Activated CD4-positive, alpha-beta memory T cell treated with anti-CD3 and anti-CD28 coated beads for 36 hours (primary cell): ENCODE results near the gene MYEOV. TPM values are rescaled to one million over a fixed set of nuclear protein-coding genes. Genes with fewer than 3 reads are reported as not detected.
A peak's percentile ranks its signal among the peaks of the same experiment; 100 is the strongest.

ENCODE experiments used
- CTCF ChIA-PET: fragments of 350-600 bp; sonication (Branson Sonifier 250); formaldehyde crosslinking; loops from one replicate; lab custom pipeline; 2021; ENCODE audit warnings: antibody characterized with exemption, inconsistent platforms; lab: Charles Lee
- POLR2A ChIA-PET: fragments of 350-600 bp; sonication (Branson Sonifier 250); formaldehyde crosslinking; loops from one replicate; lab custom pipeline; 2021; ENCODE audit warnings: antibody characterized with exemption; lab: Charles Lee
- DNase-seq: peaks from one replicate; pipeline ENCODE4 v3.0.0-alpha.2; 2020
- H3K27ac Mint-ChIP-seq: one replicate; pipeline ENCODE4 v1.8.0; 2021; ENCODE audit warnings: mixed read lengths
- H3K27me3 Mint-ChIP-seq: one replicate; pipeline ENCODE4 v1.8.0; 2021; ENCODE audit warnings: mixed read lengths
- H3K36me3 Mint-ChIP-seq: one replicate; pipeline ENCODE4 v1.8.0; 2021; ENCODE audit warnings: mixed read lengths
- H3K4me1 Mint-ChIP-seq: one replicate; pipeline ENCODE4 v1.8.0; 2021; ENCODE audit warnings: low read depth, mixed read lengths
- H3K4me3 Mint-ChIP-seq: one replicate; pipeline ENCODE4 v1.8.0; 2021; ENCODE audit warnings: mild to moderate bottlenecking, mixed read lengths
- H3K9me3 Mint-ChIP-seq: one replicate; pipeline ENCODE4 v1.8.0; 2021; ENCODE audit warnings: mixed read lengths
- intact Hi-C: fragments of 100-400 bp; cut with micrococcal nuclease; formaldehyde crosslinking; loops from one replicate; pipeline ENCODE4 v1.15.1; 2023
- total RNA-seq, 2 experiments: library from RNA; stranded (reverse); gene quantifications; one replicate each; pipeline ENCODE4 v1.2.3, GENCODE V29; 2021

MYEOV gene
- total RNA-seq, 2 experiments from 2014 or later = 0.14 TPM; not detected in 1

DNA sequence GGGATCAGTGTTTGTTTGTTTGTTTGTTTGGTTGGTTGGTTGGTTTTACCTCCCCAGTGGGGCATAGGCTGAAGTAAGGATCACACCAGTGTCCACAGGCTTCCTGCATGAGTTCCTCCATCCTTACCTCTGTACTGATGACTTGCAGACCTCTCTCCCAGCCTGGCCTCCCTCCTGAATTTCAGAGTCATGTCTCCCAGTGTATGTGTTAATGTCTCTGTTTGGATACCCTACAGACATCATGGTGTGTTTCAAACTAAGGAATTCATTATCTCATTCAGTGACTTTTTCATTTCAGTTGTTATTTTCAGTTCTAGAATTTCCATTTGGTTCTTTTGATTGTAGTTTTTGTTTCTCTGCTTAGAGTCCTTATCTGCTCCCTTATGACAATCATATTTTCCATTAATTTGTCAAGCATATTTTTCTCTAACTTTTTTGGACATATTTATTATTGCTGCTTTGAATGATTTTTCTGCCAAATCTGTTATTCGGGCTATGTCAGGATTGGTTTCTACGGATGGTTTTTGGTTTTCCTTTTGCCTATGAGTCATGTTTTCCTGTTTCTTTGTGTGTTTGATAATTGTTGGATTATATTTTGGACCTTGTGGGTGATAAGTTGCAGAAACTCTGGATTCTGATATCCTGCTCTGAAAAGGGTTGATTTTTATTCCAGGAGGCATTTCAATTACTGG lies 23.6 kb downstream of the MYEOV start:
- CTCF ChIA-PET = interaction anchor here (0.6 kb wide), 1 partner anchor 25 kb away, joined by 3 read pairs; no protein-coding TSS in a partner anchor
- H3K4me1 Mint-ChIP-seq = peaks cover 12% of the 10 kb centered on the region
- H3K27ac Mint-ChIP-seq = no peak overlapping the region
- no peaks in the 10 kb centered on the region for H3K36me3 Mint-ChIP-seq
- intact Hi-C loops = no loop called here
- H3K4me3 Mint-ChIP-seq = no peak overlapping the region
- peaks cover 3% of the 10 kb centered on the region for H3K9me3 Mint-ChIP-seq
- DNase-seq = no peak
- POLR2A ChIA-PET = no interaction called here
- H3K27me3 Mint-ChIP-seq = no peaks in the 10 kb centered on the region

DNA sequence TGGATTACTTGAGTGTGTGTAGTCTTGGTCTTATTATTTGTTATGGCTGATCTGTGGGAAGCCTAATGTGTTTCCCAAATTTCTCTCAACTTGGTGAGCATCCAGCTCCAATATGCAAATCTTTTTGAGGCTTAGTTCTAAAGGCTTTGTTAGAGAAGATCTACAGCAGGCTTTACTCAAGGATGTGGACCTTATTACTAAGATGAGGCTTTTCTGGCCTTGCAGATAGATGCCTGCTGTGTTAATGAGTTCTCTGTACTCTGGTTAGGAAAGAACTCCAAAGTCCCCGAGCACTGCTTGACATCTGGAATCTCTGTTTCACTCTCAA lies 24.1 kb downstream of the MYEOV start:
- ChIA-PET CTCF (no interaction called here), POLR2A (no interaction called here)
- intact Hi-C loops = no loop called here
- no peak overlapping the region for H3K27ac Mint-ChIP-seq
- no peaks in the 10 kb centered on the region for H3K27me3 Mint-ChIP-seq
- DNase-seq = no peak
- peaks cover 3% of the 10 kb centered on the region for H3K9me3 Mint-ChIP-seq
- no peak overlapping the region for H3K4me3 Mint-ChIP-seq
- H3K36me3 Mint-ChIP-seq = no peaks in the 10 kb centered on the region
- H3K4me1 Mint-ChIP-seq = peaks cover 12% of the 10 kb centered on the region

DNA sequence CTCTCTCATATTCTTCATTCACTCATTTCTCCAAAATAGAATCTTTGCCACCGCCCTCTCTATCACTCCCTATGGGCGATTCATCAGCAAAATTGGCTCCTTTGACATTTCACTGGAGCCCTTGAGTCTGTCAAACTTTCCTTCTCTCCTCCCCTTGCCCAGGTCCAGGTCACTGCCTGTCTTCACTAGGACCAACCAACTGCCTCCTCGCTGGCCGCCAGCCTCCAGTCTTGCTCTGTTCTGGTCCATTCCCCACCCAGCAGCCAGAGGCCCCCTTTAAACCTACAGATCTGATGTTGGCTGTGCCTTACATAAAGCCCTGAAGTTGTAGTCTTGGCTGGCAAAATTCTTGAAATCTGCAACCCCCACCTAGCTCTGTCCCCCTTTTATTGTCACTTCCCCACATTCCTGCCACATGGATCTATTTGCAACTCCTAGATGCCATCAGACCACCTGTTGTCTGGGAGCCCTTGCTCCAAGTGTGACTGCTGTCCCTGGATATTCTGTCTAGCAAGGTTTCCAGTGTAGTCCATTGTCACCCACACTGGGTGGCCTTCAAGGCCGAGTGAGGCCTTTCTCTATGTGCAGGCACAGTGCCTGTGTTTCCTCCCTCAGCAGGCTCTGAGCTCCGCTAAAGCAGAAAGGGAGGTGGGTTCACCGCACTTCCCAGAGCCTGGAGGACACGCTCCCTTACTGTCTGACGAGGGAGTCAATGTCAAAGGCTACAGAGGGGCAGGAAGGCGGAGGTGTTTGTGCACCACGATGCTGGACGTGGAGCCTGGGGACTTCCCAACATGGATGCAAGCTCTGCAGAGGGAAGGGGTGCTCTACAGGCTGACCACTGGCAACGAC lies 25.5 kb downstream of the MYEOV start:
- CTCF ChIA-PET = no interaction called here
- no peak for DNase-seq
- POLR2A ChIA-PET = interaction anchor here (0.5 kb wide), 1 partner anchor 147 kb away, joined by 3 read pairs; no protein-coding TSS in a partner anchor
- Mint-ChIP-seq H3K4me3 (no peak overlapping the region), H3K36me3 (no peaks in the 10 kb centered on the region), H3K27me3 (no peaks in the 10 kb centered on the region), H3K4me1 (peaks cover 12% of the 10 kb centered on the region), H3K27ac (no peak overlapping the region), H3K9me3 (peaks cover 3% of the 10 kb centered on the region)
- intact Hi-C loops = no loop called here

DNA sequence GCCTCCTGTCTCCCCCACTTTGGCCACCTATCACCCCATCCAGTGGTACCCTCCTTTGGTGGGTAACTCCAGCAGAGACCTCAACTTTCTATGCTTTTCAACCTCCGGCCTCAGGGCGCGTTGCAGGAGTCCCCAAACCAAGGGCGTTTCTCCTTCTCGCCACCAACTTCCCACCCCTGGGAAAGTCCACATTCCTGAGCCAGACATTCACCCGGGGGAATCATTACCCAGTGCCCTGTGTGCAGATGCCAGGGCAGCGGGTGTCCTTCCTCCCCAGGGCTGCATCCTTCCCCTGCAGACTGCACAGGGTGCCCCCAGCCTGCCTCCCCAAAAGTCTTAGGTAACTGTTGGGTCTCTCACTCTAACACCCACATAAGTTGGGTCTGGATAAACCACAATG lies 26.4 kb downstream of the MYEOV start:
- POLR2A ChIA-PET = no interaction called here
- Mint-ChIP-seq H3K36me3 (no peaks in the 10 kb centered on the region), H3K4me3 (no peak overlapping the region), H3K27me3 (no peaks in the 10 kb centered on the region), H3K9me3 (peaks cover 3% of the 10 kb centered on the region), H3K27ac (no peak overlapping the region), H3K4me1 (peaks cover 12% of the 10 kb centered on the region)
- intact Hi-C loops = no loop called here
- DNase-seq = no peak
- CTCF ChIA-PET = no interaction called here

DNA sequence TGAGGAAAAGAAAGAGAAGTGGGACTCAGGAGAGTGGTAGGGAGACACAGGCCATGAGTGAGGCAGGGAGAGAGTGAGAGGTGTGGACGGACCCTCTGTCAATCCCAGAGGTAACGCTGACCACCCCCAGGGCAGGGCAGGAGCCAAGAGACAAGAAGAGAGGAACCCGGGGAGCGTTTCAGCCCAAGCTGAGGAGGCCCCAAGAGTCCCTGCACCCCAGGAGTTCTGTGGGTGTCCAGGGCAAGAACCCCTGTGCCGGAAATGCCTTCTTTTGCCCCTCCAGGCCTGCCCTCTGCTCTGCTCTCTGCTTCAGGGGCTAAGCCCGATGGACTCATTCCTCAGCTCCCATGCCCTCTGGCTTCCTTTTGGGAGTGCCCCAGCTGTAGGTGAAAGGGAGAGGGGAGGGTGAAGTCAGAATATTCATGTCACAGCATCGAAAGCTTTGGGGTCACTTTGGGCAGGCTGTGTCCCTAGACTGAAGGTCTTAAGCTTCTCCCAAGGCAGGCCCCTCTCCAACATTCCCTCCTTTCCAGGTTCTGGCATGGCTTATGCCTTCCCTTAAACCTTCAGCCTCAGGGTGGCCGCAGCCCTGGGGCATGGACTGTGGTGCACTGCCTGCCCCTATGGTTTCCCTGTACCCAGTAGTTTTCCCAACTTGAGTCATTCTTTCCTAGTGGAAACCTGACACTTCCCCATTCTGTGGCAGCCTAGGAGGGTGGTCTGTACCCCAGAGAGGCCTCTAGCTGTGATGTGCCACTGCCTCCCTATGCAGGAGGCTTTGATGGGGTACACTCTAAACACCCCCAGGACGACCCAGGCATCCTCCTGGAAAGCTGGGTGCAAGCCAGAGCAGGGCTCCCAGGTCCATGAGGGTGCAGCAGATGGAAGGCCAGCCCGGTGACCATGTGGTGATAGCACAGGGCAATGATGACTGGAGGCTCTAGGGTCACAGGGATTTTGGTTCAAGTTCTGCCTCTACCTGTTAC lies 27.1 kb downstream of the MYEOV start:
- CTCF ChIA-PET = no interaction called here
- POLR2A ChIA-PET = no interaction called here
- no peak overlapping the region for H3K27ac Mint-ChIP-seq

DNA sequence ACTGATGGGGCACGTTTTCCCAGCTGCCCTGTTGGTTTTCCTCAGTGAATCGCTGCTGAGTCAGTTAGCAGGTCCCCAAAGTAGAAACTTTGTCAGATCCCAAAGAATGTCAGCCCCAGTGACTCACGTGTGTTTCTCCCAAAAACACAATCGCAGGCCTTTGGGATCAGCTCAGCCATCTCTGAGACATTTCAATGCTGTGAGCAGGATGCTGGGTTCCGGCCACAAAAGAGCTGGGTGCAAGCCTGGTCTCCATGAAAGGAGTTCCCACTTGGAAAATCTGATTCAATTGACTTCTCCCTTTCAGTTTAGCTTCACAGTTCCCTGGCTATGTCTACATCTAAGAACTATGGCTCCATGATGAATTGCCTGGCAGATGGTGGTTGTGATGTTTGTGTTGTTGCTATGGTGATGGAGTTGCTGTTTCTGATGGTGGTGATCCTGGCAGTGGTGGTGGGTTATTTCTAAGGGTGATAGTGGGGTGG lies 28.0 kb downstream of the MYEOV start:
- no peak overlapping the region for H3K4me3 Mint-ChIP-seq
- POLR2A ChIA-PET = no interaction called here
- DNase-seq = no peak
- peaks cover 3% of the 10 kb centered on the region for H3K9me3 Mint-ChIP-seq
- CTCF ChIA-PET = no interaction called here
- peaks cover 11% of the 10 kb centered on the region for H3K4me1 Mint-ChIP-seq
- no peaks in the 10 kb centered on the region for H3K27me3 Mint-ChIP-seq
- H3K27ac Mint-ChIP-seq = no peak overlapping the region
- intact Hi-C loops = no loop called here
- H3K36me3 Mint-ChIP-seq = no peaks in the 10 kb centered on the region

More for the DNA sequence above, 27.1 kb downstream of the MYEOV start:
- DNase-seq = no peak
- H3K27me3 Mint-ChIP-seq = no peaks in the 10 kb centered on the region
- H3K36me3 Mint-ChIP-seq = no peaks in the 10 kb centered on the region
- H3K9me3 Mint-ChIP-seq = peaks cover 3% of the 10 kb centered on the region
- H3K4me1 Mint-ChIP-seq = peaks cover 12% of the 10 kb centered on the region
- intact Hi-C loops = no loop called here
- H3K4me3 Mint-ChIP-seq = no peak overlapping the region

DNA sequence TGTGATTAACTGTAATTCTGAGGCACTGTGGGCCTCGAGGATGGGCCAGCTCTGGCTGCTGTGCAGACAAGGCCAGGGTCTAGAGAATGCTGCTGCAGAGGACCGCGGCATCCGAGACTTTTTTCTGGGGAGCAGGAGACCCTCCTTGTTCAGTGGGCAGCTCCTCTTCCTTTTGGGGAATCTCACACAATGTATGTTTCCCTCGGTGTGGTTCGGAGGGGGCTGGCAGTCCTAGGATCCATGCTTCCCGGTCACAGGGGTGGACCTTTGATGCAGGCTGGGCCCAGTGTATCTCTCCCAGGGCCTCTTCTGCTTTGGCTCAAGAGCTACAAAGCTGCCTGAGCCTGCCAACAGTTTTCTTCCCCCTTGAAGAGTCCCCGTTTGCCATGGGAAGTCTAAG lies 31.5 kb downstream of the MYEOV start:
- H3K9me3 Mint-ChIP-seq = no peaks in the 10 kb centered on the region
- CTCF ChIA-PET = interaction anchor here (1.5 kb wide), 1 partner anchor 10 kb away, joined by 3 read pairs; no protein-coding TSS in a partner anchor
- H3K36me3 Mint-ChIP-seq = no peaks in the 10 kb centered on the region
- no peak overlapping the region for H3K27ac Mint-ChIP-seq
- POLR2A ChIA-PET = no interaction called here
- no peak overlapping the region for H3K4me3 Mint-ChIP-seq
- intact Hi-C loops = no loop called here
- no peaks in the 10 kb centered on the region for H3K4me1 Mint-ChIP-seq
- no peaks in the 10 kb centered on the region for H3K27me3 Mint-ChIP-seq
- DNase-seq = peak; percentile 3

DNA sequence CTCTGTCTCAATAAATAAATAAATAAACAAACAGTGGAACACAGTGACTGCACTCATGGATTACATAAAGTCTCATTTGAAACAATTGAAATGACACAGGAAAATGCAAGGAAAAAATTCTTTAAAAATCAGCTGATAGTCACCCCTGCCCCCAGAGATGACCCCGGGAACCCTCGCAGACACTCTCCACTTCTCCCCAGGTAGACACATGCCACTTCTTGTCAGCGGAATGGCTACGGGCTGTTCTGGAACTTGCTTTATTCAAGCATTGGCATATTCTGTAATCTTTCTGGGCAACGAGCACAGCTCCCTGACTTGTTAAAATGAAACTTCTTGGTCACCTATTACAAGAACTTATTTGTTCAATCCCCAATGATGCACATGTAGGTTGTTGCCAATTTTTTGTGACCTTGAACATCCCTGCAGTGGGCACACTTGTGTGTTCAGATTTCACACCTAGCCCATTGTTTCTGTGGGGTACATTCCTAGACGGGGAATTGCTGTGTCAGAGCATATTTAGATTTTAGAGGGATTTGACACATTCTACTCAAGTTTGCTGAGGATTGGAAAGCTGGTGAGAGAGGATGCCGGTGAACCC lies 32.8 kb downstream of the MYEOV start:
- no peaks in the 10 kb centered on the region for H3K9me3 Mint-ChIP-seq
- no peaks in the 10 kb centered on the region for H3K27me3 Mint-ChIP-seq
- CTCF ChIA-PET = no interaction called here
- H3K36me3 Mint-ChIP-seq = no peaks in the 10 kb centered on the region
- no peak for DNase-seq
- no peak overlapping the region for H3K27ac Mint-ChIP-seq
- POLR2A ChIA-PET = no interaction called here
- no peaks in the 10 kb centered on the region for H3K4me1 Mint-ChIP-seq
- intact Hi-C loops = no loop called here
- no peak overlapping the region for H3K4me3 Mint-ChIP-seq

DNA sequence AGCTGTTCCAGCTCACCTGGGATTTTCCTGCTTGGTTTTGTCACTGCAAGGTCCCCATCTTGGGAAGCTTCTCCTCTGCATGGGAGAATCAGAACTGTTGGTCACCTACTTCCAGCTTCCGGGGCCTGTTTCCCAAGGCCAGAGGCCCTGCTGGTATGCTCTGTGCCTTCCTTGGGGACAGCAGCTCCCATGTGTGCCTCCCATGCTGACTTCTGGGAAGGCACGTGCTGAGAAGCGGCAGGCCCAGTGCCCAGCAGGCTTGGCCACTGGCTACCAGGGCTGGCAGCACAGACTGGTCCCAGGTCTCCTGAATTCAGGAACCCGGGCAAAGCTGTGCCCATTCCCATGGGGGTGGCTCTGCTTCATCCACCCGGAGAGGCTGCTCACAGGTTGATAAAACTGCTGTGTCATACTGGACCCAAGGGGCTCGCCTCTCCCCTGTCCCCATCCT lies 33.8 kb downstream of the MYEOV start:
- CTCF ChIA-PET = no interaction called here

DNA sequence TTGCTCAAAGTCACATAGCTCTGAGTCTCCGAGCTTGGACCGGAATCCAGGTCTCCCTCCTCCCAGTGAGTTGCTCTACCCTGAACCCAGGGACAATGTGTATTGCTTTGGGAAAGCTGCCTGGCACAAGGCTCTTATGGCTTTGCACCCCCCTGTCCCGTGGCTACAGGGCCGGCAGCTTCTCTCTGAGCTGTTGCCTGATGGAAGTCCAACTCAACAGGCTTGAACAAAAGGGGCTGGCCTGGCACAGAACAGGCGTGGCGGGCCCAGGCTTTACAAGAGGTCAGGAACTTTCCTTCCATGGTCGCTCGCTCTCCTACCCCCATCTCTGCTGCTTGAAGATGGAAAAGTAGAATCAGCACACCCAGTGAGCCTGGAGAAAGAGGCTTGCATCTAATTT lies 34.3 kb downstream of the MYEOV start:
- Mint-ChIP-seq H3K27me3 (no peaks in the 10 kb centered on the region), H3K4me1 (no peaks in the 10 kb centered on the region), H3K27ac (no peak overlapping the region), H3K36me3 (no peaks in the 10 kb centered on the region), H3K9me3 (no peaks in the 10 kb centered on the region), H3K4me3 (no peak overlapping the region)
- POLR2A ChIA-PET = no interaction called here
- DNase-seq = no peak
- intact Hi-C loops = no loop called here
- CTCF ChIA-PET = no interaction called here

More for the DNA sequence above, 33.8 kb downstream of the MYEOV start:
- Mint-ChIP-seq H3K4me3 (no peak overlapping the region), H3K27ac (no peak overlapping the region), H3K36me3 (no peaks in the 10 kb centered on the region), H3K27me3 (no peaks in the 10 kb centered on the region), H3K4me1 (no peaks in the 10 kb centered on the region), H3K9me3 (no peaks in the 10 kb centered on the region)
- peak; percentile 6 for DNase-seq
- intact Hi-C loops = no loop called here
- POLR2A ChIA-PET = no interaction called here

DNA sequence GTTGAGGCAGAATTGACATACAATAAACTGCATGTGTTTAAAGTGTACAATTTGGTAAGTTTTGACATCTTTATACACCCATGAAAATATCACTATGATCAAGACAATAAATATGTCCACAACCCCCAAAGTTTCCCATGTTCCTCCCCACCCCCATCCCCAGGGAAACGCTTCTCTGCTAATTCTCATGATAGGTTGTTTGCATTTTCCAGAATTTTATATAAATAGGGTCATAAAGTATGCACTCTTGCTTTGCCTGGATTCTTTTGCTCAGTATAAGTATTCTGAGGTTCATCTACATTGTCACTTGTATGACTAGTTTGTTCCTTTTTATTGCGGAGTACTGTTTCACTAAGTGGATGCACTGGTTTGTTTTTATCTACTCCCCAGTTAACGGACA lies 35.6 kb downstream of the MYEOV start:
- H3K4me3 Mint-ChIP-seq = no peak overlapping the region
- no peak overlapping the region for H3K27ac Mint-ChIP-seq
- DNase-seq = no peak
- no peaks in the 10 kb centered on the region for H3K36me3 Mint-ChIP-seq
- H3K9me3 Mint-ChIP-seq = no peaks in the 10 kb centered on the region
- CTCF ChIA-PET = no interaction called here
- H3K27me3 Mint-ChIP-seq = no peaks in the 10 kb centered on the region
- intact Hi-C loops = no loop called here
- POLR2A ChIA-PET = no interaction called here
- no peaks in the 10 kb centered on the region for H3K4me1 Mint-ChIP-seq
